Prostate gland (tissue), 2 donors: Measurements from ENCODE around the gene NME3.

Experiments used
- POLR2A ChIP-seq: fragments of 450-650 bp; IDR thresholded peaks from one replicate; pipeline ENCODE4 v1.6.1; 2016; ENCODE audit warnings: antibody characterized with exemption, mild to moderate bottlenecking
- TF ChIP-seq, protein P1 (sequence below), 4 experiments: fragments of 200-600 bp in 2 of 4; fragments of 450-650 bp in 2 of 4; sonication (generic) in 2 of 4; IDR thresholded peaks; 1 replicate in 3 of 4; 2 replicates in 1 of 4; pipeline ENCODE4 v1.5.1; 2016 to 2019; ENCODE audit warnings: antibody characterized with exemption in 4 of 4, mild to moderate bottlenecking in 2 of 4, moderate library complexity in 2 of 4

DNA sequence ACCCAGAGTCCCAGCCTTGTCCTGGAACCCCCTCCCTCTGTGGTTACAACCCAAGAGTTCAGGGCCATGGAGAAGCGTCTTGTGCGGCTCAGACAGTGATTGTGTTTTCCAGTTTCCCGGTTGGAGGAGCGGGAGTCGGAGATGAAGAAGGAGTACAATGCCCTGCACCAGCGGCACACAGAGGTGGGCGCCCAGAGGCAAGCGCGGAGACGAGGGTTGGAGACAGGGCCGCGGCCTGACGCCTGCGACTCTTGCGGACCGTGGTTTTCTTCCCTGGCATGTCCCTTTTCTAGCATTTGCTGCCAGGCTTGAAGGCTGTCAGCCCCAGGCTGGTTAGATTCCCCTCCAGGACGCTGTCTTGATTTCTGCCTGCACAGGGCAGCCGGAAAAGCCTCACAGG lies 42.3 kb downstream of the NME3 start:
- TF ChIP-seq, protein P1, sequence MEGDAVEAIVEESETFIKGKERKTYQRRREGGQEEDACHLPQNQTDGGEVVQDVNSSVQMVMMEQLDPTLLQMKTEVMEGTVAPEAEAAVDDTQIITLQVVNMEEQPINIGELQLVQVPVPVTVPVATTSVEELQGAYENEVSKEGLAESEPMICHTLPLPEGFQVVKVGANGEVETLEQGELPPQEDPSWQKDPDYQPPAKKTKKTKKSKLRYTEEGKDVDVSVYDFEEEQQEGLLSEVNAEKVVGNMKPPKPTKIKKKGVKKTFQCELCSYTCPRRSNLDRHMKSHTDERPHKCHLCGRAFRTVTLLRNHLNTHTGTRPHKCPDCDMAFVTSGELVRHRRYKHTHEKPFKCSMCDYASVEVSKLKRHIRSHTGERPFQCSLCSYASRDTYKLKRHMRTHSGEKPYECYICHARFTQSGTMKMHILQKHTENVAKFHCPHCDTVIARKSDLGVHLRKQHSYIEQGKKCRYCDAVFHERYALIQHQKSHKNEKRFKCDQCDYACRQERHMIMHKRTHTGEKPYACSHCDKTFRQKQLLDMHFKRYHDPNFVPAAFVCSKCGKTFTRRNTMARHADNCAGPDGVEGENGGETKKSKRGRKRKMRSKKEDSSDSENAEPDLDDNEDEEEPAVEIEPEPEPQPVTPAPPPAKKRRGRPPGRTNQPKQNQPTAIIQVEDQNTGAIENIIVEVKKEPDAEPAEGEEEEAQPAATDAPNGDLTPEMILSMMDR (IDR thresholded peaks at IDR 0.05), result no peak
- TF ChIP-seq POLR2A, result no peak
